Gastroesophageal sphincter (tissue), 4 donors: ENCODE data around the gene OSCP1. TPM values are rescaled to one million over a fixed set of nuclear protein-coding genes. Genes with fewer than 3 reads are reported as not detected.

ENCODE experiments used
- ATAC-seq: fragments of 150-250 bp; one replicate; pipeline ENCODE4 v1.9.1; 2016; ENCODE audit warnings: mild to moderate bottlenecking, moderate library complexity
- H3K27ac ChIP-seq, 4 donors: fragments of 200-600 bp; sonication (generic) in 3 of 4; 1 replicate in 3 of 4; 2 replicates in 1 of 4; pipeline ENCODE4 v1.5.1; 2016 to 2019
- H3K27me3 ChIP-seq: fragments of 200-600 bp; sonication (generic); one replicate; pipeline ENCODE4 v1.5.1; 2019
- H3K36me3 ChIP-seq, 2 donors: fragments of 200-600 bp; sonication (generic); one replicate each; pipeline ENCODE4 v1.5.1; 2019; ENCODE audit warnings: control low read depth in 1 of 2
- H3K4me1 ChIP-seq, 3 donors: fragments of 200-600 bp; sonication (generic); 1 replicate in 2 of 3; 2 replicates in 1 of 3; pipeline ENCODE4 v1.5.1; 2016 to 2019; ENCODE audit warnings: control low read depth in 2 of 3
- H3K4me3 ChIP-seq, 2 donors: fragments of 200-600 bp; sonication (generic); one replicate each; pipeline ENCODE4 v1.5.1; 2019; ENCODE audit warnings: mild to moderate bottlenecking in 1 of 2, moderate library complexity in 1 of 2
- H3K9me3 ChIP-seq, 3 donors: fragments of 200-600 bp; sonication (generic); one replicate each; pipeline ENCODE4 v1.5.1; 2017 to 2019; ENCODE audit warnings: control low read depth in 2 of 3
- EP300 ChIP-seq: sonication (generic); formaldehyde crosslinking; IDR thresholded peaks from one replicate; pipeline ENCODE4 v1.6.1; 2017; ENCODE audit warnings: antibody characterized with exemption, mild to moderate bottlenecking
- POLR2A ChIP-seq, 2 donors: fragments of 450-650 bp; IDR thresholded peaks; one replicate each; pipeline ENCODE4 v1.6.1; 2017; ENCODE audit warnings: antibody characterized with exemption in 2 of 2, mild to moderate bottlenecking in 2 of 2, moderate library complexity in 1 of 2
- POLR2AphosphoS5 ChIP-seq: sonication (generic); formaldehyde crosslinking; IDR thresholded peaks from one replicate; pipeline ENCODE4 v1.6.1; 2017; ENCODE audit warnings: antibody characterized with exemption
- WGBS, 2 donors: methylation state at CpG; one replicate each; pipeline ENCODE4 v1.1.5; 2018; ENCODE audit warnings: low coverage in 1 of 2; 5-methylcytosine and 5-hydroxymethylcytosine counted together
- total RNA-seq, 4 donors: library from RNA; depleted of rRNA; stranded (reverse); fragments of >200 nt; gene quantifications; one replicate each; pipeline ENCODE4 v1.1.0, GENCODE V29; 2016
- TF ChIP-seq, protein P1 (sequence below), 4 experiments: fragments of 200-600 bp in 2 of 4; fragments of 450-650 bp in 2 of 4; sonication (generic) in 1 of 4; IDR thresholded peaks; one replicate each; pipeline ENCODE4 v1.5.1; 2017 to 2019; ENCODE audit warnings: antibody characterized with exemption in 4 of 4, mild to moderate bottlenecking in 2 of 4, moderate library complexity in 2 of 4

The OSCP1 gene
- total RNA-seq, 4 donors from 2014 or later = 6.5 to 13.9 (median 10.0) TPM

DNA sequence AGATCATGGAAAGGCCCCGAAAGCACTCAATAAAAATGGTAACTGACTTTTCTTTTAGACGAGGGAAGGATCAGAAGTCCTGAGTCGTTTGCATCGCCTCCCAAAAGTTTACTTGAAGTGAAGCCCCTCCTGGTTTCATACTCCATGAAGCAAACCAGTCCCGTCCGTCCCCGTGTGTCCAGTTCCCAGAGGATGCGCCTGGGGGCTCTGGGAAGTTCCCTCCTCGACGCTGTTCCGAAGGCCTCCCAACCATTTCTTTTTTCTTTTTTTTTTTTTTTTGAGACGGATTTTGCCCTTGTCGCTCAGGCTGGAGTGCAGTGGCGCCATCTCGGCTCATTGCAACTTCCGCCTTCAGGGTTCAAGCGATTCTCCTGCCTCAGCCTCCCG, 661 bp upstream of the OSCP1 start:
- peaks cover 0 to 17% (median 5%) of the 10 kb centered on the region in 3 donors for H3K4me1 ChIP-seq
- ATAC-seq = peak; percentile 0
- TF ChIP-seq, protein P1, sequence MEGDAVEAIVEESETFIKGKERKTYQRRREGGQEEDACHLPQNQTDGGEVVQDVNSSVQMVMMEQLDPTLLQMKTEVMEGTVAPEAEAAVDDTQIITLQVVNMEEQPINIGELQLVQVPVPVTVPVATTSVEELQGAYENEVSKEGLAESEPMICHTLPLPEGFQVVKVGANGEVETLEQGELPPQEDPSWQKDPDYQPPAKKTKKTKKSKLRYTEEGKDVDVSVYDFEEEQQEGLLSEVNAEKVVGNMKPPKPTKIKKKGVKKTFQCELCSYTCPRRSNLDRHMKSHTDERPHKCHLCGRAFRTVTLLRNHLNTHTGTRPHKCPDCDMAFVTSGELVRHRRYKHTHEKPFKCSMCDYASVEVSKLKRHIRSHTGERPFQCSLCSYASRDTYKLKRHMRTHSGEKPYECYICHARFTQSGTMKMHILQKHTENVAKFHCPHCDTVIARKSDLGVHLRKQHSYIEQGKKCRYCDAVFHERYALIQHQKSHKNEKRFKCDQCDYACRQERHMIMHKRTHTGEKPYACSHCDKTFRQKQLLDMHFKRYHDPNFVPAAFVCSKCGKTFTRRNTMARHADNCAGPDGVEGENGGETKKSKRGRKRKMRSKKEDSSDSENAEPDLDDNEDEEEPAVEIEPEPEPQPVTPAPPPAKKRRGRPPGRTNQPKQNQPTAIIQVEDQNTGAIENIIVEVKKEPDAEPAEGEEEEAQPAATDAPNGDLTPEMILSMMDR (IDR thresholded peaks at IDR 0.05) = no peak
- TF ChIP-seq POLR2A (IDR thresholded peaks at IDR 0.05) (no peak), EP300 (no peak), POLR2AphosphoS5 (no peak)
- no peaks in the 10 kb centered on the region for H3K9me3 ChIP-seq
- peak overlapping the region; percentile 40 to 69 for H3K4me3 ChIP-seq
- peak overlapping the region; percentile 84 to 97 (median 92) for H3K27ac ChIP-seq
- H3K36me3 ChIP-seq = peaks cover 0 to 22% of the 10 kb centered on the region in 2 donors
- 28 to 40% methylated on average over 1 to 12 of the region's 18 CpGs for WGBS, 2 donors
- H3K27me3 ChIP-seq = no peaks in the 10 kb centered on the region

DNA sequence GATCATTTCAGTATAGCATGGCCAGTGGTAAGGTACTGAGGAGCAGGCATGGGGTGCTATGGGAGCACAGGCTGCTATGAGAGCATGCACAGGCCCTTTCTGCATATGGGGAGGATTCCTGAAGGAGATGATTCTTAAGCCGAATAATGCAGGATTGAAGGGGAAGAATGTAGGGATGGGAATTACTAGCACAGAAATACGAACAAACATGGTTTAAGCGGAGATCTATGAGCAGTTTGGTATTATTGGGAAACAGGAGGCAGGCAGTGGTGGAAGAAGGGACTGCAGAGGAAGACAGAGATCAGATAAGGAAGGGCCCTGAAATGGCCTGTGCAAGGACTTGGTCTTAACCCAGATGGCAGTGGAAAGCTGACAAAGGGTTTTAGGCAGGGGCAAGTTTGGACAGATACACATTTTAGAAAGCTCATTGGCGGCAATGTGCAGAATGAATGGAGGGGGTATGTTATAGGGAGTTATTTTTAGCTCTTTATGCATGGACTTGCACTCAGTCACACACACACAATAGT, 1.7 kb downstream of the OSCP1 start:
- Histone ChIP-seq H3K36me3 (no peaks in the 10 kb centered on the region), H3K27me3 (no peaks in the 10 kb centered on the region), H3K4me1 (peaks cover 0 to 17% (median 5%) of the 10 kb centered on the region in 3 donors), H3K9me3 (no peaks in the 10 kb centered on the region), H3K4me3 (no peak overlapping the region), H3K27ac (no peak overlapping the region)
- no peak for ATAC-seq
- TF ChIP-seq EP300 = no peak
- TF ChIP-seq, protein P1 (IDR thresholded peaks at IDR 0.05) = no peak
- TF ChIP-seq POLR2AphosphoS5 = no peak
- TF ChIP-seq POLR2A (IDR thresholded peaks at IDR 0.05) = no peak
- 89 to 94% methylated on average over 4 of the region's 4 CpGs for WGBS, 2 donors

DNA sequence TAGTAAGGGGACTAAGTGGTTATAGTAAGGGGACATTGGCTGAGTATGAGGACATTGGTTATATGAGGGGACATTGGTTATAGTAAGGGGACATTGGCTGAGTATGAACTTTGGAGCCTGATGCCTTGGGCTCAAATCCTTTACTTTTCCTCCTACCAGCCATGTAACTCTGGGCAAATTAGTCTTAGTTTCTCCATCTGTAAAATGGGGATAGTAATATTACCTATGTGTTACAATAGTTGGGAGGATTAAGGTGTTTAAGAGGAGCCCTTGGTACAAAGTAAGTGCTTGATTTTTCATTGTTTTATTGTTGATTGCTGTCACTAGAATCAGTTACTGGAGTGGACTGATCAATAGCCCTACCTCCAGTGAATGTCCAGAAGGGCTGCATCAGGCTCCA, 2.8 kb downstream of the OSCP1 start:
- TF ChIP-seq POLR2AphosphoS5 (no peak), EP300 (no peak), POLR2A (IDR thresholded peaks at IDR 0.05) (no peak)
- TF ChIP-seq, protein P1 (IDR thresholded peaks at IDR 0.05) = no peak
- no peaks in the 10 kb centered on the region for H3K27me3 ChIP-seq
- no peak overlapping the region for H3K27ac ChIP-seq
- H3K4me1 ChIP-seq = peaks cover 0 to 17% (median 5%) of the 10 kb centered on the region in 3 donors
- peaks cover 0 to 4% of the 10 kb centered on the region in 2 donors for H3K36me3 ChIP-seq
- H3K4me3 ChIP-seq = no peak overlapping the region
- H3K9me3 ChIP-seq = no peaks in the 10 kb centered on the region
- no peak for ATAC-seq

DNA sequence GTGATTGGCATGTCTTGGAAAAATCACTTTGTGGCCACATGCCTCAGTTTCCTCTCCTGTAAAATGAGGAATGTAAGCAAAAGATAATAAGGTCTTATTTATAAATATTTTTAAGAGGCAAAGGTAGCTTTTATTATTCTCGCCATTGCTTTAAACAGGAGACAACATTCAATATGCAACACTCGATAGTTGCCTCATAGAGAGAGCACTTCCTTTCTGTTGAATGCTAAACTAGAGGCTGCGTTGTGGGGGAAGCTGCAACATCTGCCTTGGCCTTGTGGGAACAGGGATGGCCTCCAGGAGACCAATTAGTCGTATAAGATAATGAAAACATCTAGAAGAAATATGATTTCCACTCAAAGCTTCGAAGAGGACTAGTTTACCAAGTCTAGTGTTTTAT, 3.5 kb downstream of the OSCP1 start:
- 40 to 63% methylated on average over 5 of the region's 5 CpGs for WGBS, 2 donors
- no peak overlapping the region for H3K4me3 ChIP-seq
- H3K27me3 ChIP-seq = no peaks in the 10 kb centered on the region
- peaks cover 0 to 17% (median 5%) of the 10 kb centered on the region in 3 donors for H3K4me1 ChIP-seq
- H3K27ac ChIP-seq = no peak overlapping the region
- H3K36me3 ChIP-seq = peaks cover 0 to 4% of the 10 kb centered on the region in 2 donors
- no peak for ATAC-seq
- TF ChIP-seq EP300 = no peak
- H3K9me3 ChIP-seq = no peaks in the 10 kb centered on the region

DNA sequence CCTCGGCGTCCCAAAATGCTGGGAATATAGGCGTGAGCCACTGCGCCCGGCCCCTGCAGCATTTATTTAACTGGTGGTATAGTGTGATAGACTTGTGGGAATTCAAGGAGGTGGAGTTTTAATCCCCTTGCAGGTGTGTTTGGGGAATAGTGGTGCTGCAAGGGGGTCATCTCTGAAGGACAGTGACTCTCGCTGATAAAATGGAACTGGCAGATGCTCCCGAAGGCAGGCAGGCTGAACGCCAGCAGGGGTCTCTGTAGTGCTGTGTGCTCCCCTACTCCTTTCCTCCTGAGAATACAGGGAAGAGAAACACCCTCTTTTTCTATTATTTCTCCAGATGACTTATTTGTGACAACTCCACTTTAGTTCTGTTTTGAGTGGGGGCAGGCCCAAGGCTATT, 4.0 kb downstream of the OSCP1 start:
- TF ChIP-seq POLR2AphosphoS5 = no peak
- TF ChIP-seq, protein P1 (IDR thresholded peaks at IDR 0.05) = no peak
- TF ChIP-seq POLR2A (IDR thresholded peaks at IDR 0.05) = no peak
- no peak for TF ChIP-seq EP300
- WGBS, 2 donors = 20 to 69% methylated on average over 2 to 8 of the region's 8 CpGs
- no peak overlapping the region for H3K4me3 ChIP-seq
- peaks cover 0 to 17% (median 5%) of the 10 kb centered on the region in 3 donors for H3K4me1 ChIP-seq
- no peaks in the 10 kb centered on the region for H3K9me3 ChIP-seq
- no peak overlapping the region for H3K27ac ChIP-seq
- H3K36me3 ChIP-seq = peaks cover 0 to 4% of the 10 kb centered on the region in 2 donors
- no peak for ATAC-seq
- no peaks in the 10 kb centered on the region for H3K27me3 ChIP-seq
